ENCODE results near the gene RNASEL. TPM values are rescaled to one million over a fixed set of nuclear protein-coding genes. Genes with fewer than 3 reads are reported as not detected.

The RNASEL gene
- total RNA-seq, 3 donors from 2014 or later = 1.7 to 2.5 (median 2.0) TPM

DNA sequence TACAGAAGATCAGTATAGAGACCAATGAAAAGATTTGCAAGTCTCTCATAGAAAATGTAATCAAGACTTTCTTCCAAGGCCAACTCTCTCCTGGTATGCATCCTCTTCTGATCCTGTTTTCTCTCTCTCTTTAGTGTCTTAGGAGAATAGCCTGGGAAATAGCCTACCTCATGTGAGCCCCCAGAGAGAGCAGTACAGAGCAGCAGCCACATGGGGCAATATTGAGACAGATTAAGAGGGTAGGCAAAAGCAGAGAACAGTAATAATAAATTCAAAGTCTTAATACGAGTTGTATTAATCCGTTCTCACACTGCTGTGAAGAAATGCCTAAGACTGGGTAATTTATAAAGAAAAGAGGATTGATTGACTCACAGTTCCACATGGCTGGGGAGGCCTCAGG is 61.4 kb downstream of the RNASEL start:
- no peaks in the 10 kb centered on the region for H3K4me1 Mint-ChIP-seq (ENCODE audit: low read depth)
- H3K27me3 Mint-ChIP-seq (ENCODE audit: low read depth) = peaks cover 12% of the 10 kb centered on the region
- DNase-seq (no peak), ATAC-seq (no peak)
- no peak overlapping the region for H3K4me3 Mint-ChIP-seq
- peaks cover 40% of the 10 kb centered on the region for H3K9me3 Mint-ChIP-seq
- peaks cover 4% of the 10 kb centered on the region for H3K36me3 Mint-ChIP-seq (ENCODE audit: insufficient read depth)

DNA sequence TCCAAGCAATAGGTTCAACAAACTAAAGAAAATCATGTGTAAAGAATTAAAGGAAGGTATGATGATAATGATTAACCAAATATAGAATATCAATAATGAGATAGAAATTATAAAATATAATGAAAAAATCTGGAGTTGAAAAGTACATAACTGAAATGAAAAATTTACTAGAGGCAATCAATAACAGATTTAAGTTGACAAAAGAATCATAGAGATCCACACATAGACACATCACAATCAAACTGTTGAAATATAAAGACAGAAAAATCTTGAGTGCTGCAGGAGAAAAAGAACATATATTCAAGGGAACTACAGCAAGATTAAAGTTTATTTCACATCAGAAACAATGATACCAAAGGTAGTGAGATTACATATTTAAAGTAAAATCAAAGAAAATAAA is 63.7 kb downstream of the RNASEL start:
- H3K4me1 Mint-ChIP-seq (ENCODE audit: low read depth) = no peaks in the 10 kb centered on the region
- DNase-seq = no peak
- no peak overlapping the region for H3K4me3 Mint-ChIP-seq
- peaks cover 19% of the 10 kb centered on the region for H3K27me3 Mint-ChIP-seq (ENCODE audit: low read depth)
- peaks cover 4% of the 10 kb centered on the region for H3K36me3 Mint-ChIP-seq (ENCODE audit: insufficient read depth)
- ATAC-seq = no peak
- peaks cover 40% of the 10 kb centered on the region for H3K9me3 Mint-ChIP-seq

Other genes starting within 250 kb of the RNASEL start
- gene GLUL, start 197.5 kb downstream of the RNASEL start, total RNA-seq = 10 to 100 TPM; 34.4 to 52.5 (median 40.5) TPM
- not detected for gene TEDDM1, start 188.6 kb downstream of the RNASEL start, total RNA-seq
- gene RGSL1, start 139.1 kb downstream of the RNASEL start, total RNA-seq = not detected
- gene RGS16, start 15.1 kb upstream of the RNASEL start, total RNA-seq = 10 to 100 TPM; 38.8 to 62.8 (median 53.6) TPM
- not detected for gene RGS8, start 95.3 kb upstream of the RNASEL start, total RNA-seq
- 10 to 100 TPM in 2 of 3 donors, 1 to 10 TPM in 1; 5.2 to 11.0 (median 10.4) TPM for gene NPL, start 200.5 kb upstream of the RNASEL start, total RNA-seq

All from activated T-cell treated with anti-CD3 and anti-CD28 coated beads, Interleukin-2, amount 50 U/mL, for 4 hours (primary cell).